Esophagus squamous epithelium (tissue), 4 donors: ENCODE results near the gene ZDHHC14.

ENCODE experiments used
- POLR2A ChIP-seq, 4 donors: fragments of 450-650 bp; IDR thresholded peaks; one replicate each; pipeline ENCODE4 v1.6.1; 2017; ENCODE audit warnings: antibody characterized with exemption in 4 of 4, mild to moderate bottlenecking in 4 of 4, moderate library complexity in 3 of 4
- TF ChIP-seq, protein P1 (sequence below), 6 experiments: fragments of 450-650 bp in 4 of 6; fragments of 200-600 bp in 2 of 6; sonication (generic) in 2 of 6; IDR thresholded peaks; one replicate each; pipeline ENCODE4 v1.5.1; 2016 to 2019; ENCODE audit warnings: antibody characterized with exemption in 6 of 6, mild to moderate bottlenecking in 4 of 6, moderate library complexity in 4 of 6

DNA sequence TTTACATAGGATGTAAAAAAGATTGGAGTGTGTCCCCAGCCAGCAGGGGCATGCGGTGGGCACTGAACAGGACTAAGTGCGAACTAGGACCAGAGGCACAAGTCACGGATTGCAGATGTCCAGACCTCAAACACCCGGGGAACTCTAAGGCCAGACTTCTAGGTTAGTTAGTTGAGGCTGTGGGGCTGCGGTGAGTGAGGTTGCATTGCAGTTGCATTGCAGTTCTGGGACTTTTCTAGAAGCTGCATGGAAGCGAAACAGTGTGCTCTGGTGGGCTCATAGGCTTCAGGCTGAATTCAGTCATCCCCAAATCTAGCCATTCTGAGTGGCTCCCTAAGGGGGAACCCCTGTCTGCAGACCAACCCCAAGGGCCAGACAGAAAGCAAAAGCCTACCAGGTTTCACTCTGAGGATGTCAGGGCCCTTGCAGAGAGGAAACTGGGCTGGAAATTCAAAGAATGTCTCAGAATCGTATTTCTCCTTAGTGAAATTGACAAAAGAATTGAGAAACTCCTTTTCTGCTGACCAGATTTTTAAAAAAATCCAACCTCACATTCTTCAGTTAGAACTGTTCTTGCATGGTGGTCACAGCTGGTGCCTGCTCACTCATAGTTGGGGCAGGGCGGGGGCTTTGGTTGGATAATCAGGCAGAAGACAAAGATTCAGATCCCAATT, 182.8 kb downstream of the ZDHHC14 start:
- TF ChIP-seq, protein P1, sequence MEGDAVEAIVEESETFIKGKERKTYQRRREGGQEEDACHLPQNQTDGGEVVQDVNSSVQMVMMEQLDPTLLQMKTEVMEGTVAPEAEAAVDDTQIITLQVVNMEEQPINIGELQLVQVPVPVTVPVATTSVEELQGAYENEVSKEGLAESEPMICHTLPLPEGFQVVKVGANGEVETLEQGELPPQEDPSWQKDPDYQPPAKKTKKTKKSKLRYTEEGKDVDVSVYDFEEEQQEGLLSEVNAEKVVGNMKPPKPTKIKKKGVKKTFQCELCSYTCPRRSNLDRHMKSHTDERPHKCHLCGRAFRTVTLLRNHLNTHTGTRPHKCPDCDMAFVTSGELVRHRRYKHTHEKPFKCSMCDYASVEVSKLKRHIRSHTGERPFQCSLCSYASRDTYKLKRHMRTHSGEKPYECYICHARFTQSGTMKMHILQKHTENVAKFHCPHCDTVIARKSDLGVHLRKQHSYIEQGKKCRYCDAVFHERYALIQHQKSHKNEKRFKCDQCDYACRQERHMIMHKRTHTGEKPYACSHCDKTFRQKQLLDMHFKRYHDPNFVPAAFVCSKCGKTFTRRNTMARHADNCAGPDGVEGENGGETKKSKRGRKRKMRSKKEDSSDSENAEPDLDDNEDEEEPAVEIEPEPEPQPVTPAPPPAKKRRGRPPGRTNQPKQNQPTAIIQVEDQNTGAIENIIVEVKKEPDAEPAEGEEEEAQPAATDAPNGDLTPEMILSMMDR (IDR thresholded peaks at IDR 0.05): no peak
- no peak for TF ChIP-seq POLR2A (IDR thresholded peaks at IDR 0.05)
